Esophagus mucosa (tissue), 1 donor: ENCODE measurements around the gene ZNF519. TPM values are rescaled to one million over a fixed set of nuclear protein-coding genes. Genes with fewer than 3 reads are reported as not detected.
A peak's percentile ranks its signal among the peaks of the same experiment; 100 is the strongest.
"Not testable (repeated sequence)": the region's sequence is repeated elsewhere in the genome, so short reads cannot be mapped to it uniquely, and the experiment has no call there.

Source experiments
- ATAC-seq: fragments of 200-7000 bp; cut with Tn5 transposase; one replicate; pipeline ENCODE4 v1.9.1; 2020
- total RNA-seq: library from RNA; stranded (reverse); gene quantifications from one replicate; pipeline ENCODE4 v1.2.4, GENCODE V29; 2023
- donor health status: DM: yes; HTN: yes; CAD: no.

ZNF519 gene
- total RNA-seq: 6.7 TPM

DNA sequence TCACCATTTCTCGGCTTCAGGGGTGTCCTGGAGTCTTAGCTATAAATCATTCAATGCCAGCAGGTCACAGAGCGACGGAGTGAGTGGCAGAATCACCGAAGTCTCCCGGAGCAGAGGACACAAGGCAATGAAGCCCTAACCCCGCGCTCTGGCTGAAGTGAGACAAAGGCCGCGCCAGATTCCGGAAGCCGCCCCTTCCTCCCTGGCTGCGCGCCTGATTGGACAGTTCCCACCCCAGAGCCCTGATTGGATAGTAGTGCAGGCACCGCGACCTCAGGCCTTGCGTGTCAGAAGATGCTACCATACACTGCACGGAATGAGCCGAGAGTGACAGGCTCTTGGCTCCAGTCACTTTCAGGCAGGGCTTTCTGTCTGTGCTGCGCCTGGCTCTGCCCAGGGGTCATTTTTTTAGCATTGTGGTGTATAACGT is at the start of gene ZNF519:
TSS of gene ZNF519 (minus strand) at position 165 of the 430 bp plus-strand sequence. CDS start at position 7, 158 bp downstream.
- ATAC-seq: peak; percentile 100

DNA sequence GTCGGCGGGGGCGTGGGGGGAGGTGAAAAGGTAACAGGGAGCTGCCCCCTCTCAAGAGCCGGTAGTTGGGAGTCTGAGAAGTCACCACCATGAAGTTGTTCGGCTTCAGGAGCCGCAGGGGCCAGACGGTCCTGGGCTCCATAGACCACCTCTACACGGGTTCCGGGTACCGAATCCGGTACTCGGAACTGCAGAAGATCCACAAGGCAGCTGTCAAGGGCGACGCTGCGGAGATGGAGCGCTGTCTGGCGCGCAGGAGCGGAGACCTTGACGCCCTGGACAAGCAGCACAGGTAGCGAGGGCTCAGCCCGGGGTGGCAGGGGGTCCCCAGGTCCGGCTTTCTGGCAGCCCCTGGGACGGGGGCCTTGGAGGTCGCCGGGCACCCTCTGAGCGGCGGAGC is 47.1 kb upstream of the ZNF519 start:
- no peak for ATAC-seq

DNA sequence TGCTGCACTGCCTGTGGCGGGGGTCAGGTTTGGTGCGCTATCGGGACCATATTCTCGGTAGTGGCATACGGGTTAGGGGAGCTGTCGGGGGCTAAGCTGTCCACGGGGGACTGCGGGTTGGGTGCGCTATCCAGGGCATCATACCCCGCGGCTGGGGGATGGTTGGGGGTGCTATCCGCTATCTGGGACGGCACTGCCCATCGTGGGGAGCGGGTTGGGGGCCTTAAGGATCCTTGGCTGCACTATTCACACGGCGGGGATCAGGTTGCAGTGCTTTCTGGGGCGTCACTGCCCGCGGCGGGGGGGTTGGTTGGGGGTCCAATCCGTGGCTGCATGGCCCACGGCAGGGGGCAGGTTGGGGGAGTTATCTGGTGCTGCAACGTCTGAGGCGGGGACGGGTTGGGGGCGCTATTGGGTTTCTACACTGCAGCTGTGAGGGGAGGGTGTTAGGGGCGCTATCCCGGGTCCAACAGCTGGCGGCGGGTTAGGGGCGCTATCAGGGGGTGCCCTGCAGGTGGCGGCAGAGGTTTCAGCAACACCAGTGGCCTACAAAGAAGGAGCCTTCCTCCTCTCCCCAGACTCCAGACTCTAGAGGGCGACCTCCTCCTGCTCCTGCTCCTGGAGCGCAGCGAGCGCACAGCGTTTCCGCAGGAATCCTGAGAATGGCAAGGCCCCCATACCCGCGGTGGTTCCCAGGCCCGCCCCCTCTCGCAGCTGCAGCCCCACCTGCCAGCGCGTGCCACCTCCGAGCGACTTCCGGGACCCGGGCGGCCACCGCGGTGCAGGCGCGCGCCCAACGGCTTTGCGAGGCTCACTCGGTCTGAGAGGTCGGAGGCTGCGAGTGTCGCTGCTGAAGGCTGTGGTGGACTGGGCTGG is 46.3 kb upstream of the ZNF519 start:
- peak; percentile 95 for ATAC-seq

DNA sequence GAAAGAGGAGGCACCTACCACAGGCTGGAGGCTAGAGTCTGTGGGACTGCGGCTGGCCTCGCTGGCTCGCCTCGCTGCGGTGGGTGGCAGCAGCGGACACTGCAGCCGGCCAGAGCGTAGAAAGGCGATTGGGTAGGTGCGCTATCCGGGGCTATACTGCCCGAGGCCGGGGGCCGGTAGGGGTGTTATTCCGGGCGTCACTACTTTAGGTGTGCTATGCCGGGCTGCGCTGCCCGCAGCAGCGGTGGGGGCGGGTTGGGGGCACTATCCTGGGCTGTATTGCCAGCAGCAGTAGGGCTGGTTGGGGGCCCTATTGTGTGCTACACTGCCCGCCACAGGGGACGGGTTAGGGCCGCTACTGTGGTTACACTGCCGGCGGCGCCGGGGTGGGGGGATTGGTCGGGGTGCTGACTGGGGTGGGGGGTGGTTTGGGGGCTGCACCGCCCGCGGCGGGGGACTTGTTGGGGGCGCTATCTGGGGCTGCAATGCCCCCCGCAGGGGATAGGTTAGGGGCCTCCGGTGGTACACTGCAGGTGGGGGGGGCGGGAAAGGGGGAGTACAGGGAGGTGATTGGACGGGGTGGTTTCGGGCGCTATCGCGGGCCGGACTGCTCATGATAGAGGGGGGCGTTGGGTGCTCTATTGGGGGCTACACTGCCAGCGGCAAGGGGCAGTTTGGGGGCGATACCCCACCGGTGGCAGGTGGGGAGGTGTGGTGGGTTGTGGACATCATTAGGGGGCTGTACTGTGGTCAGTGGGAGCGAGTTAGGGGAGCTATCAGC is 45.5 kb upstream of the ZNF519 start:
- ATAC-seq: not testable (repeated sequence)

DNA sequence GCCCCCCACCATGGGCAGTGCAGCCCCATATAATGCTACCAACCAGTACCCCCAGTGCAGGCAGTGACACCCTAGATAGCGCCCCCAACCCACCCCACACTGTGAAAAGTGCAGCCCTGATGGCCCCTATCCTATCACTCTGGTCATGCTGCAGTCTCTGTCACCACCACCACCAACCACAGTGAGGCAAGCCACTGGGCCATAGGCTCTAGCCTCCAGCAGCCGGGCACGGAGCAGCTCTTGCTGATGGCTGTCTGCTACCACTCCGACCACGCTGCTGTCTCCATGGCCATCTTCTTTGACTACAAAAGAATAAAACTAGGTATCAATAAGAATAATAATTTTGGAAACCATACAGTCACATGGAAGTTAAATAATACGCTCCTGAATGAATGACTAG is 43.2 kb upstream of the ZNF519 start:
- not testable (repeated sequence) for ATAC-seq

DNA sequence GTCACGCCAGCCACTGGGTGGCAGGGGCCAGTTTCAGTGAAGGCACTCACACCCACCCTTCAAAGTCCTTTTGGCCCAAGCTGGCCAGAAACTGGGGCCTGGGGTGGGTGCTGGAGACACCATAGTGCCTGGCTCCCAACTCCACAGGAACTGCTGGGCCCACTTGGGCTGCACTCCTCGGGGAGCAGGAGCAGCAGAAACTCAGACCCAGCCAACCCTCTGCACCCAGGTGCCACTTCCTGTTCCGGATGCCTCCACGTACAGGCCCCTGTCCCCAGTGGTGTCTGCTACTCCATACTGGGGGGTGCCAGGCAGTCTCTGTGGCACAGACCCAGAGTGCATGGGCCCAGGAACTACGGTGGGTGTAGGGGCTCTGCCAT is 42.5 kb upstream of the ZNF519 start:
- no peak for ATAC-seq

DNA sequence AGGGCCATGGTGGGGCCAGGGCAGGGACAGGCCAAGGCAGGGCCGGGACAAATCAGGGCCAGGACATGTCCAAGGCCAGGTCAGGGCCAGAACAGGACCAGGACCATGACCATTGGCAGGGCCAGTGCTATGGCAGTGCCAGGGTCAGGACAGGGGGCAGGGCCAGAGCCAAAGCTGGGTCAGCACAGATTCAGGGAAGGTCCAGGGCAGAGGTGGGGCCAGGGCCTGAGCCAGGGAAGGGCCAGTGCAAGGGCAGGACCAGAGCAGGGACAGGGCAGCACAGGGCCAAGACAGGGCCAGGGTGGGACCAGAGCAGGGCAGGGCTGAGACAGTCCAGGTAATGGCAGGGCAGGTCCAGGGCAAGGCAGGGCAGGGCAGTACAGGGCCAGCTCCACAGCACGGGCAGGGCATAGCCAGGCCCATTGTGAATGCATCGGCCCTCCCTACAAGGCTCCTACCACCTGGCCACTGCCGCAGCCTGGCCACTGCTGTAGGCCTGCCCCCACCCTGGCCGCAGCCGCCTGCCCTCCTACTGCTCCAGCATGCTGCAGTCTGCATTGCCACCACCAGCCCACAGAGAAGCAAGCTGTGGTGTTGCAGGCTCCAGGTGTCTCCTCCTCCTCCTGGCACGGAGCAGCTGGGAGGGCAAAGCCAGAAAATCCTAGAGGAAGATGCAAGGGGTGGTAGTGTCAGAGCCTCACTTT is 41.9 kb upstream of the ZNF519 start:
- ATAC-seq: peak; percentile 16

DNA sequence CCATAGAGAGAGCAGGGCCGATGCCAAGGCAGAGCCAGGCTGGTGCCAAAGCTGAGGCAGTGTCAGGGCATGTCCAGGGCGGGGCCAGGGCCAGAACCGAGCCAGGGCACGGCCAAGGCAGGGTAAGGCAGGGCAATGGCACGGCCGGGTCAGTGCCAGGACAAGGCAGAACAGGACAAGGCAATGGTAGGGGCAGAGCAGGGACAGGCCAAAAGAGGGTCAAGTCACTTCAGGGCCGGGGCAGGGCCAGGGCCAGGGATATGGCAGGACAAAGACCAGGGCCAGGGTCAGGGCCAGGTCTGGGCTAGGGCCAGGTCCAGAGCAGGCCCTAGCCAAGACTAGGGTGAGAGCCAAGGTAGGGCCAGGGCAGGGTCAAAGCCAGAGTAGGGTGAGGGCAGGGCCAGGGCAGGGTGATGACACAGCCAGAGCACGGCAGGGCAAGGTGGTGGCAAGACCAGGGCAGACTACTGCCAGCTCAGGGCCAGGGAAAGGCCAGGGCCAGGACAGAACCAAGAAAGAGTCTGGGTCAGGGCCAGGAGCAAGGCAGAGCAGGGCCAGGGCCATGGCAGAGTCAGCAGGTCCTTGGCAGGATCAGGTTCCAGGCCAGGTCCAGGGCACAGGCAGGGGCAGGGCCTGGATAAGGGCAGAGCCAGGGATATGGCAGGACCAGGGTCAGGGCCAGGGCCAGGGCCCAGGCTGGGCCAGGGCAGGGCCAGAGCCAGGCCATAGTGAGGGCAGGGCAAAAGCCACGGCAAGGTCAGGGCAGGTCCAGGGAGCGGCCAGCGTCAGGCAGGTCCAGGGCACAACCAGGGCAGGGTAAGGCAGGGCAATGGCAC is 41.1 kb upstream of the ZNF519 start:
- ATAC-seq: peak; percentile 70

DNA sequence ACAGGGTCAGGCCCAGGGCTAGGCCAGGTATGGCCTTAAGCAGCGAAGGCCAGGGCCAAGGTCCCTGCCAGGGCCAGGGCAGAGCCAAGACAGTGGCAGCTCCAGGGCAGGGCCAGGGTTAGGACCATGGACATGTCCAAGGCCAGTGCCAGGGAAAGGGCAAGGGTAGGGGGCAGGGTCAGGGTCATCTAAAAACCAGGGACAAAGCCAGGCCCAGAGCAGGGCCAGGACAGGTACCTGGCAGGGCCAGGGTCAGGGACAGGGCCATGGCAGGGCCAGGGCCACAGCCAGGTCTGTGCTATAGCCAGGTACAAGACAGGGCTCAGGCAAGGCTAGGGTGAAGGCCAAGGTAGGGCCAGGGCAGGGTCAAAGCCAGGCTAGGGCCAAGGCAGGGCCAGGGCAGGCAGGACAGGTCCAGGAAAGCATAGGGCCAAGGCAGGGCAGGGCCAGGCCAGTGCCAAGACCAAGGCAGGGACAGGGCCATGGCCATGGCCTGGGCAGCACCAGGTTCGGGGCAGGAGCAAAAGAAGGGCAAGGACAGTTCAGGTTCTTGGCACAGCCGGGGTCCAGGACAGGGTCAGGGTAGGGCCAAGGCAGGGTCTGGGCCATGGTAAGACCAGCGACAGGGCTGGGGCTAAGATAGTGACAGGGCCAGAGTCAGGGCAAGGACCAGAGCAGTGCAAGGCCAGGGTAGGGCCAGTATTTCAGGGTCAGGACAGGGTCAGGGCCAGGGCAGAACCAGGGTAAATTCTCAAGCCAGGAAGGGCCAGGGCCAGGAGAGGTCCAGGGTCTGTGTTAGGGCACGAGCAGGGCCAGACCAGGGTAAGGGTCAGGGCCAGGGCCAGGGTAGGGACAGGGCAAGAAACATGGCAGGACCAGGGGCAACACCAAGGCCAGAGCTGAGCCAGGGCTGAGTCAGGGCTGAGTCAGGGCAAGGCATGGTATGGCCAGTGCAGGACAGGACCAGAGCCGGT is 40.2 kb upstream of the ZNF519 start:
- ATAC-seq: not testable (repeated sequence)

DNA sequence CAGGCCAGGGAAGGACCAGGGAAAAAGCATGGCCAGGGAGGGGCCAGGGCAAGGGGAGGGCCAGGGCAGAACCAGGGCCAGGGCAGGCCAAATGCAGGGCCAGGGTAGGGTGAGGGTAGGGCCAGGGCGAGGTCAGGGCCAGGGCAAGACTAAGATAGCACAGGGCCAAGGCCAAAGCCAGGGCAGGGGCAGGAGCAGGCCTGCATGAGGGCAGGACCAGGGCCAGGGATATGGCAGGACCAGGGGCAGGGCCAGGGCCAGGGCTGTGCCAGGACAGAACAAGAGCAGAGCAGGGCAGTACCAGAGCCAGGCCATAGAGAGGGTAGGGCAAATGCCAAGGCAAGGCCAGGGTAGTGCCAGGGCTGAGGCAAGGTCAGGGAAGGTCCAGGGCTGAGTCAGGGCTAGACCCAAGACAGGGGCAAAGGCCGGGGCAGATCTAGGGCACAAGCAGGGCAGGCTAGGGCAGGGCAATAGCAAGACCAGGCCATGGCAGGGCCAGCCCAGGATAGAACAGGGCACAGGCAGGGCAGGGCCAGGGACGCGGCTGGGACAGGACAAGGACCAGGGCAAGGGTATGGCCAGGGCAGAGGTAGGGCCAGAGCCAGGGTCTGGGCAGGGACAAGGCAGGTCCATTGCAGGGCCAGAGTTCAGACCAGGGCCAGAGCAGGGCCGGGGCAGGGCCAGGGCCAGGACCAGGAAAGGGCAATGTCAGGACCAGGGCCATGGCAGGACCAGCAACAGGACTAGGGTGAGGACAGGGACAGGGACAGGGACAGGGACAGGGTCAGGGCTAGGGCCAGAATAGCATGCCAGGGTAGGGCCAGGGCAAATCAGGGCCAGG is 39.3 kb upstream of the ZNF519 start:
- ATAC-seq: peak; percentile 31

DNA sequence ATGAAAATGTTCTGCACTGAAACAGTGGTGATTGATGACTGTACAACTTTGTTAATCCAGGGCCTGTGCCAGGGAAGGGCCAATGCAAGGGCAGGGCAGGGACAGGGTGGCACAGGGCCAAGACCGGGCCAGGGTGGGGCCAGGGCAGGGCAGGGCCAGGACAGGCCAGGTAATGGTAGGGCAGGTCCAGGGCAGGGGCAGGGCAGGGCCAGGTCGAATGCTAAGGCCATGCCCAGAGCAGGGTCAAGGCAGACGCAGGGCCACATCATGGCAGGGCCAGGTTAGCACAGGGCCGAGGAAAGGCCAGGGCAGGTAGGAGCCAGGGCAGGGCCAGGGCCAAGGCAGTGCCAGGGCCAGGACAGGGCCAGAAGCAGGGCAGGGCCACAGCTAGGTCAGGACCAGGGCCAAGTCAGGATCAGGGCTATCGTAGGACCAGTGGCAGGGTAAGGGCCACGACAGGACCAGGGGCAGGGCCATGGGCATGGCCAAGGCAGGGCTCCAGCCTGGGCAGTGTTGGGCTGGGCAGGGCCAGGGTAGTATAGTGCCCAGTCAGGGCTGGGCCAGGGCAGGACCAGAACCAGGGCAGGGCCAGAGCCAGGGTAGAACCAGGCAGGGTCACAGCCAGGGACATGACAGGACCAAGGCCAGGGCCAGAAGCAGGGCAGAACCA is 38.3 kb upstream of the ZNF519 start:
- peak; percentile 89 for ATAC-seq

DNA sequence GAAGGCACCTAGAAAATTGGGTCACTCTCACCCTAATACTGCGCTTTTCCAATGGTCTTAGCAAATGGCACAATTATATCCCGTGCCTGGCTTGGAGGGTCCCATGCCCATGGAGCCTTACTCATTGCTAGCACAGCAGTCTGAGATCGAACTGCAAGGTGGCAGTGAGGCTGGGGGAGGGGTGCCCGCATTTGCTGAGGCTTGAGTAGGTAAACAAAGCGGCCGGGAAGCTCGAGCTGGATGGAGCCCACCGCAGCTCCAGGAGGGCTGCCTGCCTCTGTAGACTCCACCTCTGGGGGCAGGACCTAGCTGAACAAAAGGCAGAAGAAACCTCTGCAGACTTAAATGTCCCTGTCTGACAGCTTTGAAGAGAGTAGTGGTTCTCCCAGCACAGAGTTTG is 30.7 kb upstream of the ZNF519 start:
- ATAC-seq: not testable (repeated sequence)

DNA sequence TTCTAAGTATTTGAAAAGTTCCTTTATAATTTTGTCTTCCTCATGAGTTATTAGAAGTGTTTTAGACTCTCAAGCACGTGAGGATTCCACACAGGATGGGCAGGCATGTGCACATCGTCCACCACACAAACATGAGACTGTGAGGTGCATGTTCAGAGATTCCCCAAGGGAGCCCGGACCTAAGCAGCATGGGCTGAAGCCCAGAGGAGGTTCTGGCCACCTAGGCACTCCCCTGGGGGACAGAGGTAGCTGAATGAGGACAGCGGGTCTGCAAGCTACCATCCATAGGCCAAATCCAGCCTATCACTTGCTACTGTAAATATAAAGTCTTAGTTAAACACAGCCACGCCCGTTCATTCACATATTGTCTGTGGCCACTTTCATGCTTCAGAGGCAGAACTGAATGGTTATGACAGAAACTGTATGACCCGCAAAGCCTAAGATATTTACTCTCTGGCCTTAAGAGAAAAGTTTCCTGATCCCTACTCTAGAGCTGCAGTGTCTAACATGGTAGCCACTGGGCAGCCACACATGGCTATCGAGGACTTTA is 19.4 kb upstream of the ZNF519 start:
- ATAC-seq: peak; percentile 65

DNA sequence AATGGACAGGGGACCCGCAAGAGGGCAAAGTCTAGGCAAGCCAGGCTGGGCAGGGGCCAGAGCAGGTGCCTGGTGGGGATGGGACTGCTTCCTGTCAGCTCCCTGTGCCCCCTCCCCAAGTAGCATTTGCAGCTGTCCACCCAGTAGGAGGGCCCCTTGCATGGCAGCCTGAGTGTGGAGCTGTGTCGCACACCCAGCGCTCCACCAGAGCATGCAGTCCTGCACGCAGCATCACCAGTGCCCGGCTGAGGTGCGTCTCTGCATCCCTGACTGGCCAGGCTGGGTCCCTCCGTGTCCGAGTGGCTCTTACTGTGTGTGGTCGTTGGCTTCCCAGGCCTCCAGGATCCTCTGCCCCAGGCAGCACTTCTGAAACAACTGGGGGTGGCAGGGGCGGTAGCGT is 18.5 kb upstream of the ZNF519 start:
- not testable (repeated sequence) for ATAC-seq

DNA sequence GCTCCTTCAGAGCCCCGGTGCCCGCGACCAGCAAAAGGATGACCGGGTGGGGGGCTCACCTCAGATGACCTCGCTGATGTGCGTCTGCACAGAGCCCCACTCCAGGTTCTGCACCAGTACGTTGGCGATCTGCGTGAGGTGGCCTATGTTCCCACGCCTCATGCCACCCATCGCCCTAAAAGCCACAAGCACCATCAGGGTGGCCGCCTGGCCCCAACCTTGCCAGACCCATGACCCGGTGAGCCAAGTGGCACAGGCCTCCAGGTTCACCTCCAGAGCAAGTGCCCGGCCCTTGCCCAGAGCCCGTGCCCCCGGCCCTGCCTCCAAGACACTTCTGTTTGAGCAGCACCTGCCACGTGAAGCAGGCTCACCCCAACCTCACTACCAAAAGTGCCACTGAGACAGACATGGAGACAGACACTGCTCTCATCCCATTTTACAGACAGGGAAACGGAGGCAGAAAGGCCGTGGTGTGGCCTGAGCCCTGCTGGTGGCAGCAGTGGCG is 17.7 kb upstream of the ZNF519 start:
- not testable (repeated sequence) for ATAC-seq

DNA sequence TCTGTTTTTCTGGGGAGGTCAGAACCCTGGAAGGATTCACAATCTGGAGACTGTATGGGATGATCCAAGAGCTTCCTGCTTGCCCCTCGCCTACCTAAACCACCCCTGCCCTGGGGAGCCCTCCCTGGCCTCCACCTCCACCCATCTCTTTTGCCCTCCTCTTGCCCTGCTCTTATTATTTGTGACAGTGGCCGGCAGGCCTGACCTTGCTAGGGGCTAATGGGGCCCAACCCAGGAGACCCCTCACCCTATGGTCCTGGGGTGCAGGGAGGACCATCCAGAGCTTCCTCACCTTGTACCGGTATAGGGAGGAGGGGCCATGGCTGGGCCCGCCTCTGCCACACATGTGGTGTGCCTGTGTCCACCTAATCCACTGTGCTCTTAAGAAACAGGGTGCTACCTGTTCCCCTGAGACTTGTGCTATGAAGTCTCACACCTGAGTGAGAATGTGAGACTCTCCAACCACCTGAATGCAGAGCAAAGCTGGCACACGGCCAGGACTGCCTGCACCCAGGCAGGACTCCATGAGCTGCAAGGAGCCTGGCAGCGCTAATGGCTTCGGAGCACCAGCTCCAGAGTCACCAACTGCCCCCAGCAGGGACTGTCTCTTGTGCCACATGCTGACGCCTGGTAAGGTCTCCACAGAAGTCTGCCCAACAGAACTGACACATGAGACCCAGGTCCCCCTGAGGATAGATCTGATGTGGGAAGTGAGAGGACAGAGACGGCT is 17.1 kb upstream of the ZNF519 start:
- ATAC-seq: not testable (repeated sequence)

DNA sequence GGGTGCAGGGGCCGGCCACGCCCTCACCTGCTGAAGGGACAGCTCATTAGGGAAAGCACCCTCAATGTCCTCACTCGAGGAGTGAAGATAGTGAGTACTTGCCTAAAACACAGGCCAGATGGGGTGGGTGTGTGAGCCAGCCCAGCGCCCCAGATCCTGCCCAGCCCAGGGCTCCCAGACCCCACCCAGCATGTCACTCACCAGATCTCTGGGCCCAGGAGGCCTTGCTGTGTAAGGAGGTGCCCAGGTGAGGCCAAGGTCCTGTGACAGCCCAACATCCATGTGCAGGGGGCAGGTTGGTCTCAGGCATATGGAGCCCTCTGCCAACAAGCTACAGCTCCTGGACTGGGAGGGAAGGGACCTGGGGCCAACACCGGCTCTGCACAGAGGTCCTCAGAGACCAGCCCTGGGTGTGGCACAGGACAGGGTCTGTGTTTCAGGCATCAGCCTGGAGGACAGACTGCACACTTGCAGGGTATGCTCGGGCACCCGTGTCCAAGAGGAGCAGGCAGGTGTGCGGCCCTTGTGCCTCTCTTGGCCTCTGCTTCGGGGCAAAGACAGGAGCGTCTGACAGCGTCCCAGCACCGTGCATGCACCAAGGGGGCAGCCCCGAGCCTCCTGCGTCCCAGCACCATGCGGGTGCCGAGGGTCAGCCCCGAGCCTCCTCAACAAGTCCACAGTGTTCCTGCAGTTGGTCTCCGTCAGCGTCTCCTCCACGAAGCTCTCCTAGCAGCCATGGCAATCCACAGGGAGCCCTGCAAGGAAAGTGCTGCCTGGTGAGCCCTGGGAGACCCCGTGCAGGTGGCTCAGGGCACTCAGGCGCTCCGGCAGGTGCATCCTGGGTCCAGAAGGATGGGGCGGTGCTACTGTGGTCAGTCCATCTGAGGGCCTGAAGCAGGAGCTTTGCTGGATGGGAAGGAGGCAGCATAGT is 16.0 kb upstream of the ZNF519 start:
- not testable (repeated sequence) for ATAC-seq
